Suppressor macrophage (primary cell): ENCODE measurements around the gene CAMK1D.
"Not testable (repeated sequence)": the region's sequence is repeated elsewhere in the genome, so short reads cannot be mapped to it uniquely, and the experiment has no call there.

Experiments
- DNase-seq, 4 experiments: peaks; one replicate each; pipeline ENCODE4 v3.0.0-alpha.2; 2020 to 2022

Gene CAMK1D

DNA sequence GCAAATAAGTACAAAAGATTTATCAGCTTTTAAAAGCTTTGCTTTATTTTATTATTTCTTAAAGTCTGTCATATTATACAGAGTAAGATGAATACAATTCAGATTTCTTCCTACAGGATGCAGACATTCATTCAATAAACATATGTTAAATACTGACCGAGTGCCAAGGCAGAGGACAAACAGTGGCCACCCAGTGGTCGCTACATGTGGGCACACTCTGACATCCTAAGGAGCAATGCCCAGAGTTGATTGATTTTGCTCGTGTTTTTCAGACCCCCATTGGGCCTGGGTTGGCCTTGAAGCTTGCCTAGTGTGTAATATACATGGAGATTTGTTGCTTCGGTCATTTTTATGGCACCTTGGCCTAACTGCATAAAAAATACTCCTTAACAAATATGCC is 451.0 kb downstream of the CAMK1D start:
- no peak for DNase-seq

DNA sequence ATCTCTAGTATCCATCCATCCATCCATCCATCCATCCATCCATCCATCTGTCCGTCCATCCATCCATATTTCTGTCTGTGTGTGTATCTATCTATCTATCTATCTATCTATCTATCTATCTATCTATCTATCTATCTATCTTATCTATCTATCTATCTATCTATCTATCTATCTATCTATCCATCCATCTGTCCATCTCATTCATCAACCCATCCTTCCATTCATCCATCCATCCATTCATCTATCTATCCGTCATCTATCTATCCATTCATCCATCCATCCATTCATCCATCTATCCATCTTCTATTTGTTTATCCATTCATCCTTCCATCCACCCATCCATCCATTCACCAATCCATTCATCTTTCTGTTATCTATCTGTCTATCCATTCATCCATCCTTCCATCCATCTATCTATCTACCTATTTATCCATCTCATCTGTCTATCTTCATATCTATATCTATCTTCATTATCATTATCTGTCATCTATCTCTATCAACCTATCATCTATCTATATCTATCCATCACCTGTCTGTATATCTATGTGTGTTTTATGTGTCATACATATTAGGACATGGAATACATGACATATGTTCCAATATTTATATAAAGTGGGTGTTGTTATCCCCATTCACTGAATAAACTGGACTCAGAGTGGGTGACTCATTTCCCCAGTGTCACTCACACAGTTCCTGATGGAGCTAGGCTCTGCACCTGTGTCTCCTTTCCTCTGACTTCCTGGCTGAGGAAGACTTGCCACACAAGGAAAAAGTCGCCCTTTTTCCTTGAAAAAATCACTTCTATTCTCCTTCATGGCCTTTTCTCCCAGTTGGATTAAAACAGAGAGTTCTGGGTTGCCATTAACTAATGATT is 452.1 kb downstream of the CAMK1D start:
- DNase-seq, result no peak

DNA sequence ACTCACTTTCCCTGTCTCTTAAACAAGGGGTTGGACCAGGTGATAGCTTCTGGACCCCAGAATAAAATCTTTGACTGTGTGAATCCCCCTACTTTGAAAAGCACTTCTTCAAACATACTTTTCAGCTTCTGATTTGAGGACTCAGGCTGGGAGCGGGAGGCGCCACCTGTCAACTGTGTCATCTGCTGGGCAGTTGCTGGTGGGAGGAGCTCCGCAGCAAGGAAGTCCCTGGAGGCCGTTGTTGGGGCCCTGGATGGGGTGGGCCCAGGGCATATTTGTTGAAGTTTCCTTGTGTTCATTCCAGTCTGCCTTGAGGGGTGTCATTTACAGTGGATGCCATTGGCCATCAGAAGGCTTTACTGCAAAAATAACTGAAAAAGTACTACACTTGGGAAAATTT is 454.4 kb downstream of the CAMK1D start:
- DNase-seq, result no peak

DNA sequence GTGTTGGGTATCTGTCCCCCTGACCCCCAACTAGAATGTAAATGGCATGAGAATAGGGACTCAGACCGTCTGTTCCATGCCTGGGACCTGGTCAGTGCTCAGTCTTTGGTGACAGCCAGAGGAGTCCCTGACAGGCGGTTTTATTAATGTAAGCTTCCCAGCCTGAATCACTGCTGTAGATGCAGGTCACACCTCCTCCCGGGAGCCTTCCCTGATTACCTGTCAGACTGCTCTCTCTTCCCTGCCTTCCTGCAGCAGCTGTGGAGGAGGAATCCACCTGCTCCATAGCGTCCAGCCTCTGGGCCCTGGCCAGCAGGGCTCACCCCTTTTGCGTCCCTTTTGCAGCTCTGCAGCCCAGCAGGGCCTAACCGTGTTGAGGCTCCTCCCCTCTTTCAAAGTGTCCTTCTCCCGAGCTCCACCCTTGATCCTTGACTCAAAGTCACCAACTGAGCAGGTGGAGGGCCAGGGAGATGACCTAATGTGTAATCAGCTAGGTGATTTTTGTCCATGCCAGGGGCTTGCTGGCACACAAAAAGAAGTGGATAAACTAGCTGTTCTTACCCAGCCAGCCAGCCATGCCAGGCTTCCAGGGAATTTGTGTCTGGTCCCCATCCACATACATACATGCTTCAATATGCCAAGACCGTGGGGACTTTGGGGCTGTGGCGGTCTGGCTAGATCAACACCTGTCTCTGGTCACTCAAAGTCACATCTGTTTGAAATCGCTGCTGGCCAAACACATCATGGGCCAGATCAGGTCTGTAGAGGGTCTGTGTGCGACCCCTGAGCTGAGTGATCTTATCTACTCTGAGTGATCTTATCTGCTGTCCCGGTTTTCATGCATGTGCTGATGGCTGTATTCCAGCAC is 457.1 kb downstream of the CAMK1D start:
- DNase-seq, result no peak

DNA sequence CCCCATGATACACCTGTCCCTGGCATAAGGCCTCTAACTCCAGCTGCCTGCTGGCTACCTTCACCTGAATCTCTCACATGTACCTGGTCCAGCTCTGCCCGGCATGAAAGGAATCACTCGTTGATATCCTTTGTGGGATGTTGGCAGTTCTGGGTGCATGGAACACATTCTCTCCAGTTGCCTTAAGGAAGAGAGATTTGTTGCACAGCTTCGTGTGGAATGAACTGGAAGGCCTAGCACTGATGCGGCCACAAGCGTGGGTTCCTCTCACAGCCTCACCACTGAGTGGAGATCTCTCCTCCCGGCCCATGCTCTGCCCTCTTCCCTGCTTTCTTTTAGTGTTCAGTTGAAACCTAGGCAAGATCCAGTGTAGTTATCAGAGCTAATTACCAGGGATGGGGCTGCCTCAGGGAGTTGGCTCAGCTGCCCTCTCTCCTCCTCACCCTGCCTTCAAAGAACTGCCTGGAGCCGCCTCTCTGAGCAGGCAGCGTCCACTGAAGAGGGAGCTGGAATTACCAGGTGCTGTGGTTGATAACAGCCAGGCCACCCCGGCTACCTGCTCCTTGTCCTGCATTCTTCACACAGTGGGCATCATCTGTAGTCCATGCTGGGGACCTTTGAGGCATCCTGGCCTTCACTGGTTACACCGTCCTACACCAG is 457.9 kb downstream of the CAMK1D start:
- no peak for DNase-seq

DNA sequence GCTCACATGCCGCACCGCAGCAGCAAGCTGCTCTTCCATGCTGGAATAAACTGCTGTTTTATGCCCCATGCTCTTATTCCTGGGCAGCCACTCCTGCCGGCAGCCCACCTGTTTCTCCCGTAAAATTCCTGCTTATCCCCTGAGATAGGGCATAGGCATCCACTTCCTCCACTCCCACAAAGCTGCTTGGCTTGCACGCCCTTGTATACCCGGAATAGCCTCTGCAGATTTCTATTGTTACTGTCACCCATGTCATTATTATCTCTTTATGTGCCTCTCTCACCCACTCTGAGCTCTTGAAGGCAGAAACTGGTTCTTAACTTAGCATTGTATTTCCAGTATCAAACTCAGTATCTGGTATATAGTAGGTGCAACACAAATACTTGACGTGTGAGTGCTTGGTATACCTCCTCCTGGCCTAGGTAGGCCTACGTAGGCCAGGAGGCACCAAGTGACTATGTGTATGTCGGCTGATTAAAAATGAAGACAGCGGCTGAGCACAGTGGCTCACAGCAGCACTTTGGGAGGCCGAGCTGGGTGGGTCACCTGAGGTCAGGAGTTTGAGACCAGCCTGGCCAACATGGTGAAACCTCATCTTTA is 458.8 kb downstream of the CAMK1D start:
- DNase-seq, result no peak

DNA sequence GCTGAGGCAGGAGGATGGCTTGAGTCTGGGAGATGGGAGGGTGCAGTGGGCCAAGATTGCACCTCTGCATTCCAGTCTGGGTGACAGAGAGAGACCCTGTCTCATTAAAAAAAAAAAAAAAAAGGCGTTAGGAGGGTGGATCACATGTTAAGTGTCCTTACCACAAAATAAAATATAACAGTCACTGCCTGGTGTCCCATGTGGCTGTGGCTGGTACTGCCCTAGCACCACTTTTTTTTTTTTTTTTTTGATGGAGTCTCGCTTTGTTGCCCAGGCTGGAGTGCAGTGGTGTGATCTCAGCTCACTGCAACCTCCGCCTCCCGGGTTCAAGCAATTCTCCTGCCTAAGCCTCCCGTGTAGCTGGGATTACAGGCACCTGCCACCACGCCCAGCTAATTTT is 460.7 kb downstream of the CAMK1D start:
- not testable (repeated sequence) for DNase-seq

DNA sequence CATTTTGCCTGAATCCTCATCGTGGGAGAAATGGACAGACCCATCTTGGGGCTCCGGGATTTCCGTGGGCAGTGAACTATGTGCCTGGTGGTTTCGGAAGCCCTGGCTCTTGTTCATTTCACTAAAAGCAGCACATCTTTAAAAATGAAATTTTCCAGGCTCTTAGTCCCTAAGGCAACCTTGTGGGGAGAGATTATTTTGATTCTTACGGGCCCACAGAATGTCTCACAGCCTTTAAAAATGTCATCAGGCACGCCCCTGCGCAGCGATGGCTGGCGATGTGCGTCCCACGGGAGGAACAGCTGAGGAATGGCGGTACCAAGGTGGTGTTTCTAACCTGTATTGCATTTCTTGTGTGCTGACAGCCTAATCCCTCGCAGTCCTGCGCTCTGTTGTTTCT is 462.5 kb downstream of the CAMK1D start:
- no peak for DNase-seq

DNA sequence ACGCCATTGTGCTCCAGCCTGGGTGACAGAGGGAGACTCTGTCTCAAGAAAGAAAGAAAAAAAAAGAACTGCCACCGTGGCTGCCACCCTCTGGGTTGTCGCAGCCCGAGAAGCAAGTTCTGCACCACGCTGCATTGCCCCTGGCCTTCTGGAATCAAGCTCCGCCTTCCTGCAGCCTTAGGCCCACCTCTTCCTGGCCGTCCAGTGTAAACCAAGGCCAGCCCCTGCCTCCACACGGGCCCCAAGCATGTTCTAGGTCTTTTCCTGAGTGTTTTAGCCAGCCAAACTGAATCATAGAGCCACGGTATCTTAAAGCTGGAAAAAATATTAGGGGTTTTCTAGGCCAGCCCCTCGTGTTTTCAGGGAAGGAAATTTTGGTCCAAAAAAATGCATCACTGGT is 463.2 kb downstream of the CAMK1D start:
- no peak for DNase-seq

DNA sequence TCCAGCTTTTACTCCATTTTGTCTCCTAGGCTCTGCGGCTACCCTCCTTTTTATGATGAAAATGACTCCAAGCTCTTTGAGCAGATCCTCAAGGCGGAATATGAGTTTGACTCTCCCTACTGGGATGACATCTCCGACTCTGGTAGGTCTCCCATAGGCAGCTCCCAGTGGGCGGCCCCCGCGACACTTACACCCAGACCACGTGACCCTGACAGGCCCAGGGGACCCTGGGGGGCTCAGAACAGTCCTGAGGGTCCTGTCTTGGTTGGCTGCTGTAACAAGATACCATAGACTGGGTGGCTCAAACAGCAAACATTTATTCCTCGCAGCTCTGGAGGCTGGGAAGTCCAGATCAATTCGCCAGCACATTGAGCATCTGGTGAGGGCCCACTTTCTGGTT is 464.8 kb downstream of the CAMK1D start:
- no peak for DNase-seq

DNA sequence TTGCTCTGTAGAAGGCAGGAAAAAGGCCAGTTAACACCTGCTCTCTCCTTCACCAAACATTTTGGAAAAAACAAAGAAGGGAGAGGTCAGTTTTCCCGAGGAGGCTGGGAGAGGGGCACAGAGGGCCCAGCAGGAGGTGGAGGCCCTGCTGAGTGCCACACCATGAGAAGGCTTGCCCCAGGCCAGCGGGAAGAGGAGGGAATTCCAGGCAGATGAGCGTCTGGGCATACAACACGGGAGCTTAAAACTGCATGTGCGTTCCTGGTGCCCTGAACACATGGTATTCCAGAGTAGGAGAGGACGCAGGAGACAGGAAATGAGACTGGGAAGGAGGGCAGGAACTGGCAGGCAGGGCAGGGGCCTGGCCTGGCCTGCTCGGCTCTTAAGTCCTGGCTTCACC is 469.7 kb downstream of the CAMK1D start:
- DNase-seq, result no peak

DNA sequence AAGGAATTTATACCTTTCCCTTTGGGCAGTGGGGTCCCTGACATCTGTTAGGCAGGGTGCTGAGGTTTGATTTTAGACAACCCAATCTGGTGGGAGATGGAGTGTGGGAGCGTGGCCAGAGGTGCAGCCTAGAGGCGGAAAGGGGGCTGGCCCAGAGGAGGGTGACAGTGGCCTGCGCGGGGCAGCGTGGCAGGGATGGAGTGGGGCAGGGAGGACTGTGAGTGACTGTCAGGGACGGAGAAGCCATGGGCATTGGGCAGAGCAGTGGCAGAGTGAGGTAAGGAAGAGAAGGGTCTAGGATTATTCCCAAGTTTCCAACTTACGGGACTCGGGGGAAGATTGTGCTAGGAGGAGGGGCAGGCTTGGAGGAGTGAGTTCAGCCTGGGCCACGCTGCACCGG is 470.3 kb downstream of the CAMK1D start:
- DNase-seq, result no peak

DNA sequence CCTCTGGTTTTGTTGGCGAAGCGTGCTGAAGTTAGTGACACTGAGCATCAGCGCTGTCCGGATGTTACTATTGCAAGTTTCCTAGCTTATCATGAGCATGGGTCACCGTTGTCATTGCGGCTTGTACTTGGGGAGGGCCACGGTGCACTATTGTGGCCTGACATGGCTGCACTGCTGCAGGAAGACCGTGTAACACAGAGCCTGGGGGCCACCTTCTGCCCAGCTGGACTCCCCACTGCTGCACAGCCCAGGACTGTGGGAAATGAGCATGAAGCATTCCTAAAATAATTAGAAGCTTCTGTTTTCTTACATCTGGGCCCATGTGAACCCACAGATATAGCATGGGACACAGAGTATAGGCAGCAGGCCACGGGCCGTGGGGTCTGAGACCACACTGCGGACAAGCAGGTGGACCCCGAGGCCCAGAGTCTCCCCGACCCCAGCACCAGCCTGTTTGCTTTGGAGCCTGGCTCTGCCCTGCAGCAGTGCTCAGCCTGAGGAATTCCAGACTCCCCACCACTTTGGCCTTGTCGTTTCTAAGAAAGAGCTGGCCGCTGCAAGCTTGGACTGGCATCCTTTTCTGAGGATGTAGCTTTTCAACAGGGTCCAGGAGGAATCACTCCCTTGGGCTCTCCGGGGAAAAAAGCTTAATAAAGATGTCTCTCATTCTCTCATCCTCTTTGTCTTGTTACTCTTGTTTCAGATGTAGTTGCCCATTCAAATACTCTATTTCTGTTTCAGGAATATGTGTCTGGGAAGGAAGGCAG is 473.0 kb downstream of the CAMK1D start:
- DNase-seq, result no peak

DNA sequence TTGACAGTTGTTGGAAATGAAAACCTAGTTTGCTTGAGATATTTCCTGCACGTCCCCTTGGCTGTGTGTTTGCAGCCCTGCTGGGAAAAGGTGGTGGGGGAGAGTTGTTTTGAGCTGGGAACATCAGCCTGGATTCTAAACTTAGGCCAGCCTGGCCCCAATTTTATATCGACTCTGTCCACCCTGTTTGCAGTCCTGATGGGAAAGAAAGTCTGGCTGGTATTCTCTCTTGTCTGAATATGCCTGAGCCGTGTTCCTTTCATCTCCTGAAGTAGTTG is 473.5 kb downstream of the CAMK1D start:
- no peak for DNase-seq

DNA sequence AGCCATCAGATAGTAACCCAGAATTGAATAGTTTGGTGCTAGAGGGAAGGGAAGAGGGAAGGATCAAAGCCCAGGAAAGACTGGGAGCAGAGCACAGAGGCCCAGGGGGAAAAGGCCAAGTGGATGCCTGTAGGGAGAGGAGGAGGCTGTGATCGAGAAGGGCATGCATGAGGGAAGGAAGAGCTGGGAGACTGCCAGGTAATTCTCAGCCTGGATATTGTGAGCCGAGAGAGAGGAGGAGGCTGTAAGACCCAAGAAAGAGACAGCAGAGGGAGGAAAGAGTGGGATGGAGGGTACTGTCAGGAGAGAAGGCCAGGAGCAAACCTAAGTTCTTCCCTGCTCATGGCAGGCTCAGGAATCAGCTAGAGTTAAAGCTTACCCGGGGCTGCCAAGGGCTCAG is 474.0 kb downstream of the CAMK1D start:
- DNase-seq, result no peak

DNA sequence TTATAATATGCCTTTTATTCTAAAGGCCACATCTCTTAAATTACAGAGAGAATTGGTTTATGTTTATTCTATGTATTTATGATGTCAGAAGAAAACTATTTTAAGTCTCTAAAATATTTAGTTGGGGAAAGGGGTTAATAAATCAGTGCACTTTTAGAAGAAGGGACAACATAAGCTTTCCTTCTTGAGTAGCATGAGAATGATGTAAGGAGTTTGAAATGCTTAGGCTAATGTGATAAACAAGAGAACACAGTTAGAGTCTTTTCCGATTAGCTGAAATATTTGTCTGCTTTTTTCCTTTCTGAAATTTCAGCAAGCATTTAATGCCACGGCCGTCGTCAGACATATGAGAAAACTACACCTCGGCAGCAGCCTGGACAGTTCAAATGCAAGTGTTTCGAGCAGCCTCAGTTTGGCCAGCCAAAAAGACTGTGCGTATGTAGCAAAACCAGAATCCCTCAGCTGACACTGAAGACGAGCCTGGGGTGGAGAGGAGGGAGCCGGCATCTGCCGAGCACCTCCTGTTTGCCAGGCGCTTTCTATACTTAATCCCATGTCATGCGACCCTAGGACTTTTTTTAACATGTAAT is 476.0 kb downstream of the CAMK1D start:
- DNase-seq, result no peak

DNA sequence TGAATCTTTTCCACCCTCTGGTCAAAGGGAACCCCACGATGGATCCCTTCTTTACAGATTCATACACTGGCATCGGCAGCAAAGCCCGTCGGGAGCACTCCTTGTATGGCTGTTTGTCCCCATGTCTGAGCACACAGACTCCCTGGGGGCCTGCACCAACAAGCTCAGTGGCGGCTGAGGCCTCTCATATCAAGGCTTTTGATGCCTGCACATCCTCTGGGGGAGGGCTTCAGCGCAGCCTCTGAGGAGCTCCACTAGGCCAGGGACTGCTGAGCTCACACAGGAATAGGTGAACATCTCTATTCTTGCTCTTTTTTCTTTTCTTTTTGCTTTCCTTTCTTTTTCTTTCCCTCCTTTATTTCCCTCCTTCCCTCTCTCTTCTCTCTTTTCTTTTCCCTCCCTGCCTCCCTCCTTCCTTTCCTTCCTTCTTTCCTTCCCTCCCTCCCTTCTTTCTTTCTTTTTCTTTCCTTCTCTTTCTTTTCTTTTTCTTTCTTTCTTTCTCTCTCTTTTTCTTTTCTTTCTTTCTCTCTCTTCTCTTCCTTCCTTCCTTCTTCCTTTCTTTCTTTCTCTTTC is 477.5 kb downstream of the CAMK1D start:
- DNase-seq, result no peak

DNA sequence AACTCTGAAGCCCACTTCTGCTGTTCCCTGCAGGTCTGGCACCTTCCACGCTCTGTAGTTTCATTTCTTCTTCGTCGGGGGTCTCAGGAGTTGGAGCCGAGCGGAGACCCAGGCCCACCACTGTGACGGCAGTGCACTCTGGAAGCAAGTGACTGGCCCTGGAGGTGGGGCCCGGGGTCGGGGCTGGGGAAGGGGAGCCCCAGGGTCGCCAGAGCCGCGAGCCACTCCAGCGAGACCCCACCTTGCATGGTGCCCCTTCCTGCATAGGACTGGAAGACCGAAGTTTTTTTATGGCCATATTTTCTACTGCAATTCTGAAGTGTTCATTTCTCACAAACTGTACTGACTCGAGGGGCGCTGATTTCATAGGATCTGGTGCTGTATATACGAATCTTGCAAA is 479.4 kb downstream of the CAMK1D start:
- no peak for DNase-seq

DNA sequence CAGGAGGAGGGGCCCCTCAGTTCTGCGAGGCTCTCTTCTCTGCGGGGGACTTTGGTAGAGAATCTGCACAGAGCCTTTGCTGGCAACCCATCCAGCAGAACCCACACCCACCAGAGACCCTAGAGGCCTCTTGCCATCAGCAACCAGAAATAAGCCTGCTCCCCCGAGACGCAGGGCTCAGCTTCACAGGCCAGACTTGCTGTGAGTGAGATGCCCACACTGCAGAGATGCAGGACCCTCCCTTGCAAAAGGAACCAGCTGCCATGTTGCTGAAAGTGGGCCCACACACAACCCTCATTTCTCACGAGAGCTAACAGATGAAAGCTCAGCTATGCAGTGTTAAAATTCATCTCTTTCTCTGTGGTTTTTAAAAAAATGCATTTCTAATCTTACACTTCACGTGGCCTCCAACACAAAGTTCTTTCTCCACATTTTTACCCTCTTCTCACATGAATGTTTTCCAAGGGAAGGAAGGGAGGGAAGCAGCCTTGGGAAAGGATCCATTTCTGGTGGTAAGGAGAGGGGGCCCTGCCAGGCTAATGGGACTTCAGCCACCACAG is 480.6 kb downstream of the CAMK1D start:
- no peak for DNase-seq

DNA sequence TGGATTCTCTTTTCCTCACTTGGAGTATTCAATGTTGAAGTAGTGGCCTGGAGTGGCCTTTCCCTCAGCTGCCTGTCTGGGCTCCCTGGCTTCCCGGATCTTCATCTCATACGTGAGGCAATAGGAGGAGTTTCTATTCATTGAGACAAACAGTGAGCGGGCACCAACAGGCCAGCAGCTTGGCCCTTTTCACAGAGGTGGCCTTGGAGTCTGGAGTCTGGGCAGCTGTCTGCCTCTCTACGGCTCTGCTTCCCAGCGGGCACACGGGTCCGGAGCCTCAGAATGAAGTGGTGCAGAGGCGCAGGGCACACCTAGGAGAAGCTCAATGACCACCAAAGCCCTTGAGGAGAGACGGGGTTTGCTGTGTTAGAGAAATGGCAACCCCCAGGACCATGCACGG is 482.7 kb downstream of the CAMK1D start:
- DNase-seq, result no peak

DNA sequence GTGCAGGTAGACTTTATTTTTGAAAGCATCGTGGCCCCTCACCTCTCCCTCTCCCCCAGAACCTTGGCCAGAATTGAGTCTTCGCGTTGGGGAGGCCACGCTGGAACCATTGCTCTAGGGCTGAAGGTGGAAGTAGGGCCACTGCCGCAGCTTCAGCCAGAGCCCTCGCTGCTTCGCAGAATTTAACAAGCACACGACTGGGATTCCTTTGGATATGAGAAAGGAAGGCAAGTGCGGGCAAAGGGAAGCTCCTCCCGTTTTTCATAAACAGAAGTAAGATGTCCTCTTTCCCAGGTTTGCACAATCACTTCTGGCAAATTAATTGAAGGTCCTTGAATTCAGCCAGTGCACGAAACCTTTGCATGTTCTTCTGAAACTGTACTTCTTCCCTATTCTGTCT is 484.1 kb downstream of the CAMK1D start:
- DNase-seq, result no peak
